ENCODE data around the gene FSTL4.

The FSTL4 gene

GRCh38 chr5:133267601-133268000, 344.7 kb downstream of the FSTL4 start:
- no peak for ATAC-seq
- TF ChIP-seq ESRRG (CRISPR knock-in tag; IDR thresholded peaks at IDR 0.05) (no peak), ZFP3 (CRISPR knock-in tag; IDR thresholded peaks at IDR 0.05) (no peak), OSR1 (CRISPR knock-in tag; IDR thresholded peaks at IDR 0.05) (no peak), GLIS3 (CRISPR knock-in tag; IDR thresholded peaks at IDR 0.05) (no peak), ZC3H10 (CRISPR knock-in tag; IDR thresholded peaks at IDR 0.05) (no peak), PATZ1 (CRISPR knock-in tag; IDR thresholded peaks at IDR 0.05; ENCODE audit: borderline replicate concordance) (no peak), CSRNP3 (CRISPR knock-in tag; IDR thresholded peaks at IDR 0.05) (no peak), TCF4 (CRISPR knock-in tag; IDR thresholded peaks at IDR 0.05; ENCODE audit: borderline replicate concordance) (no peak), ARNTL (CRISPR knock-in tag; IDR thresholded peaks at IDR 0.05; ENCODE audit: borderline replicate concordance, low read depth) (no peak), TSHZ2 (CRISPR knock-in tag; IDR thresholded peaks at IDR 0.05) (no peak), PPARA (CRISPR knock-in tag; IDR thresholded peaks at IDR 0.05; ENCODE audit: borderline replicate concordance) (no peak), BACH2 (CRISPR knock-in tag; IDR thresholded peaks at IDR 0.05; ENCODE audit: borderline replicate concordance) (no peak), CREB5 (CRISPR knock-in tag; IDR thresholded peaks at IDR 0.05; ENCODE audit: low read depth) (no peak), ZNF70 (CRISPR knock-in tag; IDR thresholded peaks at IDR 0.05) (no peak), SNAI2 (CRISPR knock-in tag; IDR thresholded peaks at IDR 0.05) (no peak), ZFP30 (CRISPR knock-in tag; IDR thresholded peaks at IDR 0.05) (no peak), TOX (CRISPR knock-in tag; IDR thresholded peaks at IDR 0.05; ENCODE audit: borderline replicate concordance) (no peak)

GRCh38 chr5:133266966-133267365, 345.4 kb downstream of the FSTL4 start:
- no peak for TF ChIP-seq ZC3H10 (CRISPR knock-in tag; IDR thresholded peaks at IDR 0.05)
- no peak for TF ChIP-seq CSRNP3 (CRISPR knock-in tag; IDR thresholded peaks at IDR 0.05)
- TF ChIP-seq CSDC2 (CRISPR knock-in tag; IDR thresholded peaks at IDR 0.05), result no peak
- TF ChIP-seq TSHZ2 (CRISPR knock-in tag; IDR thresholded peaks at IDR 0.05), result no peak
- TF ChIP-seq SNAI2 (CRISPR knock-in tag; IDR thresholded peaks at IDR 0.05), result no peak
- no peak for TF ChIP-seq OSR1 (CRISPR knock-in tag; IDR thresholded peaks at IDR 0.05)
- no peak for TF ChIP-seq PPARA (CRISPR knock-in tag; IDR thresholded peaks at IDR 0.05; ENCODE audit: borderline replicate concordance)
- no peak for TF ChIP-seq ARNTL (CRISPR knock-in tag; IDR thresholded peaks at IDR 0.05; ENCODE audit: borderline replicate concordance, low read depth)
- TF ChIP-seq ZFP3 (CRISPR knock-in tag; IDR thresholded peaks at IDR 0.05), result no peak
- no peak for TF ChIP-seq ZNF70 (CRISPR knock-in tag; IDR thresholded peaks at IDR 0.05)
- TF ChIP-seq TCF4 (CRISPR knock-in tag; IDR thresholded peaks at IDR 0.05; ENCODE audit: borderline replicate concordance), result no peak
- no peak for TF ChIP-seq GLIS3 (CRISPR knock-in tag; IDR thresholded peaks at IDR 0.05)
- no peak for TF ChIP-seq ZFP30 (CRISPR knock-in tag; IDR thresholded peaks at IDR 0.05)
- no peak for TF ChIP-seq BACH2 (CRISPR knock-in tag; IDR thresholded peaks at IDR 0.05; ENCODE audit: borderline replicate concordance)
- TF ChIP-seq ESRRG (CRISPR knock-in tag; IDR thresholded peaks at IDR 0.05), result no peak
- ATAC-seq, result no peak
